H1 (cell line): Measurements from ENCODE around the gene STX18. TPM values are rescaled to one million over a fixed set of nuclear protein-coding genes. Genes with fewer than 3 reads are reported as not detected.

ENCODE experiments used
- CHD1 ChIP-seq: IDR thresholded peaks from 2 replicates; pipeline ENCODE4 v1.6.1; 2012; ENCODE audit warnings: low read depth, low read length, improper control_type of control experiment
- EZH2 ChIP-seq: fragments of 200-600 bp; sonication (generic); IDR thresholded peaks from 2 replicates; pipeline ENCODE4 v1.7.1; 2012; ENCODE audit warnings: low read depth, mild to moderate bottlenecking, moderate library complexity, low read length, inconsistent platforms; ENCODE audit not compliant: severe bottlenecking
- KDM4A ChIP-seq: IDR thresholded peaks from one replicate; pipeline ENCODE4 v1.7.1; 2012; ENCODE audit warnings: low read depth, mild to moderate bottlenecking, moderate library complexity, low read length, inconsistent platforms; ENCODE audit not compliant: severe bottlenecking
- MAFK ChIP-seq: IDR thresholded peaks from 2 replicates; pipeline ENCODE4 v1.6.1; 2012; ENCODE audit warnings: low read depth, mild to moderate bottlenecking, improper control_type of control experiment, low read length
- POLR2A ChIP-seq, 2 experiments: IDR thresholded peaks; 1 replicate in 1 of 2; 2 replicates in 1 of 2; pipeline ENCODE4 v1.6.1; 2011; ENCODE audit warnings: low read depth in 2 of 2, low read length in 2 of 2, mild to moderate bottlenecking in 2 of 2; ENCODE audit errors: control extremely low read depth in 1 of 2
- polyA plus RNA-seq, 7 experiments: library from polyadenylated mRNA; depleted of rRNA in 3 of 7; stranded (reverse) in 5 of 7; unstranded in 2 of 7; fragments of >200 nt in 5 of 7; fragments of 200-250 nt in 2 of 7; gene quantifications; 1 replicate in 5 of 7; 2 replicates in 1 of 7; 4 replicates in 1 of 7; pipeline versions ENCODE4 v1.2.1 to v1.2.3, GENCODE V29; 2011 to 2013; ENCODE audit warnings: missing spikeins in 2 of 7, mixed read lengths in 2 of 7
- total RNA-seq: library from RNA; stranded (reverse); fragmentation: NEBNext Ultra II Directional; extraction: Animal tissue kit (Norgen Biotek cat#: 25700); gene quantifications from 2 replicates; pipeline ENCODE4 v1.2.1, GENCODE V29; 2021

Gene STX18
- total and polyA plus RNA-seq, 2 of the 8 experiments (the other 6 are each of a cell fraction or from before 2014, with no cell fraction given), result 14.6 to 18.3 TPM

DNA sequence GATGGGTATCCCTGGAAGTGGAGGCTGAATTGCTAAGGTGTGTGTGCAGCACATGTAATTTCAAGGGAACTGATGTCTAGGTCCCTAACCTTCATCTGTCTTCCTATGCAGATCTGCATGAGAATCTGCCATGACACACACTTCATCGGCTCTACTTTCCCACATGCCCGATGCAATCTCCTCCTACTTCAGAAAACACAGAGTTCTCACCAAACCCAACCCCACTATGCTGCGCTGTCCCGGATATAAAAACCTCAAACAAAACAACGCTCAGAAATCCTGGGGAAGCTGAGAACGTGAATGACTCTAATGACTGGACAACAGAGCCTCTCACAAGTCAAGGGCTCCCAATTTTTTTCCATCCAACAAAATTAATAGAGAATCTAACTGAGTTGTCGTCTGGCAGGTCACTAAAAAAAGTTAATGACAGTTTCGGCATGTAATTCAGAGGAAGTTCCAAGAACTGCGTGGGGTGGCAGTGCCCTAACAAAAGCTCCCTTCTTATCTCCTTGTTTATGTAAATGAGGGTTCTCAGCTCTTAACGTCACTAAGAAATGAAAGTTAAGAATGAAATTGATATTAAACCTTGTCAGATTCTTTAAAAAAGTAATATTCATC, 39.0 kb downstream of the STX18 start (continued):
- TF ChIP-seq KDM4A (no peak), MAFK (no peak), CHD1 (no peak), POLR2A (IDR thresholded peaks at IDR 0.05; ENCODE audit: control extremely low read depth in 1 of 2, low read depth in 2 of 2, low read length in 2 of 2) (no peak), EZH2 (no peak)
